Motor neuron (in vitro differentiated cells): ENCODE results near the gene TPT1. TPM values are rescaled to one million over a fixed set of nuclear protein-coding genes. Genes with fewer than 3 reads are reported as not detected.

Experiments
- total RNA-seq, 8 experiments: library from RNA; unstranded; fragments of 300-600 nt; gene quantifications; 2 replicates each; pipeline versions ENCODE4 v1.2.3 to v1.2.4, GENCODE V29; 2022

Gene TPT1
- total RNA-seq, 8 experiments from 2014 or later: 2,187 to 4,186 (median 2,817) TPM

Other genes starting within 250 kb of the TPT1 start
- gene GTF2F2, start 220.7 kb downstream of the TPT1 start, total RNA-seq: 10 to 100 TPM; 22.9 to 39.7 (median 33.4) TPM
- 1 to 10 TPM in 5 of 8 experiments, under 1 TPM in 3; 0.46 to 5.9 (median 1.2) TPM for gene KCTD4, start 140.1 kb downstream of the TPT1 start, total RNA-seq
- 10 to 100 TPM in 3 of 8 experiments, 1 to 10 TPM in 5; 2.8 to 12.1 (median 6.6) TPM for gene SLC25A30, start 77.2 kb upstream of the TPT1 start, total RNA-seq
- gene COG3, start 123.8 kb upstream of the TPT1 start, total RNA-seq: 10 to 100 TPM; 17.6 to 68.7 (median 33.5) TPM